IMR-90 (cell line): ENCODE results near the gene PDE4A. TPM values are rescaled to one million over a fixed set of nuclear protein-coding genes. Genes with fewer than 3 reads are reported as not detected.
A peak's percentile ranks its signal among the peaks of the same experiment; 100 is the strongest.

ENCODE experiments used
- ATAC-seq: fragments of 200-7000 bp; cut with Tn5 transposase; 2 replicates; pipeline ENCODE4 v1.9.1; 2020; ENCODE audit warnings: low read depth, mild to moderate bottlenecking, moderate library complexity
- BruUV-seq: library from RNA; stranded (reverse); fragments of 400-500 nt; replicated peaks from 2 replicates; lab custom pipeline; 2021; lab: Mats Ljungman, UMichigan
- CTCF ChIA-PET: fragments of 300-600 bp; formaldehyde crosslinking; extraction: SDS; loops from one replicate; lab custom pipeline; 2021; ENCODE audit warnings: antibody characterized with exemption; lab: Yijun Ruan, JAX
- POLR2A ChIA-PET: fragments of 300-600 bp; sonication (Branson Sonifier 250); formaldehyde crosslinking; loops from one replicate; lab custom pipeline; 2022; ENCODE audit warnings: antibody characterized with exemption; ENCODE audit not compliant: unreplicated experiment; lab: Charles Lee
- DNase-seq: peaks from one replicate; pipeline ENCODE4 v3.0.0; 2013
- H2AFZ ChIP-seq: replicated peaks from 2 replicates; pipeline ENCODE3; 2013; ENCODE audit warnings: low read length, mild to moderate bottlenecking; ENCODE audit not compliant: poor library complexity
- H2AK5ac ChIP-seq: 2 replicates; pipeline ENCODE4 v1.6.1; 2013; ENCODE audit warnings: low read depth, low read length, inconsistent platforms
- H2AK9ac ChIP-seq: replicated peaks from 2 replicates; pipeline ENCODE3; 2013; ENCODE audit warnings: mild to moderate bottlenecking, low read depth, low read length, moderate library complexity; ENCODE audit not compliant: poor library complexity
- H2BK120ac ChIP-seq: 2 replicates; pipeline ENCODE4 v1.6.1; 2013; ENCODE audit warnings: low read depth, low read length, inconsistent platforms
- H2BK15ac ChIP-seq: 3 replicates; pipeline ENCODE4 v1.6.1; 2013; ENCODE audit warnings: low read depth, low read length, inconsistent platforms
- H2BK20ac ChIP-seq: 2 replicates; pipeline ENCODE4 v1.6.1; 2013; ENCODE audit warnings: low read depth, mild to moderate bottlenecking, inconsistent platforms, low read length, moderate library complexity
- H2BK5ac ChIP-seq: 2 replicates; pipeline ENCODE4 v1.6.1; 2013; ENCODE audit warnings: mild to moderate bottlenecking, low read depth, low read length, inconsistent platforms; ENCODE audit not compliant: poor library complexity, severe bottlenecking
- H3K14ac ChIP-seq: replicated peaks from 2 replicates; pipeline ENCODE4 v1.6.1; 2013; ENCODE audit warnings: low read depth, low read length, inconsistent platforms
- H3K18ac ChIP-seq: 2 replicates; pipeline ENCODE4 v1.6.1; 2013; ENCODE audit warnings: low read depth, low read length, control low read depth
- H3K23ac ChIP-seq: 2 replicates; pipeline ENCODE4 v1.6.1; 2013; ENCODE audit warnings: low read depth, low read length, inconsistent platforms
- H3K27ac ChIP-seq: 2 replicates; pipeline ENCODE4 v1.5.1; 2013; ENCODE audit warnings: mild to moderate bottlenecking, control low read depth, low read length; ENCODE audit not compliant: insufficient read depth
- H3K27me3 ChIP-seq: 2 replicates; pipeline ENCODE4 v1.6.1; 2013; ENCODE audit warnings: low read length; ENCODE audit not compliant: control insufficient read depth, insufficient read depth
- H3K36me3 ChIP-seq: 2 replicates; pipeline ENCODE4 v1.6.1; 2013; ENCODE audit warnings: low read length, mixed read lengths; ENCODE audit not compliant: control insufficient read depth, insufficient read depth
- H3K4ac ChIP-seq: 2 replicates; pipeline ENCODE4 v1.6.1; 2013; ENCODE audit warnings: low read depth, low read length, inconsistent platforms
- H3K4me1 ChIP-seq: 2 replicates; pipeline ENCODE4 v1.6.1; 2013; ENCODE audit warnings: low read length, mixed read lengths; ENCODE audit not compliant: control insufficient read depth, insufficient read depth
- H3K4me2 ChIP-seq: 2 replicates; pipeline ENCODE4 v1.6.1; 2013; ENCODE audit warnings: low read depth, mild to moderate bottlenecking, control low read depth, low read length, moderate library complexity
- H3K4me3 ChIP-seq: 2 replicates; pipeline ENCODE4 v1.5.1; 2013; ENCODE audit warnings: low read depth, mild to moderate bottlenecking, control low read depth, low read length, moderate library complexity; ENCODE audit not compliant: insufficient read depth
- H3K56ac ChIP-seq: 2 replicates; pipeline ENCODE4 v1.6.1; 2013; ENCODE audit warnings: low read length, inconsistent platforms; ENCODE audit not compliant: insufficient read depth; ENCODE audit errors: extremely low read depth
- H3K79me1 ChIP-seq, 2 experiments: 2 replicates each; pipeline ENCODE4 v1.6.1; 2013; ENCODE audit warnings: low read length in 2 of 2, inconsistent platforms in 1 of 2, low read depth in 1 of 2
- H3K9ac ChIP-seq: 2 replicates; pipeline ENCODE4 v1.6.1; 2013; ENCODE audit warnings: low read depth, low read length, control low read depth
- H3K9me1 ChIP-seq: 2 replicates; pipeline ENCODE4 v1.6.1; 2013; ENCODE audit warnings: low read length, inconsistent platforms; ENCODE audit not compliant: insufficient read depth
- H3K9me3 ChIP-seq: 2 replicates; pipeline ENCODE4 v1.6.1; 2013; ENCODE audit warnings: low read length; ENCODE audit not compliant: control insufficient read depth, insufficient read depth
- H4K20me1 ChIP-seq: 2 replicates; pipeline ENCODE4 v1.6.1; 2013; ENCODE audit warnings: low read length, inconsistent platforms; ENCODE audit not compliant: insufficient read depth
- H4K5ac ChIP-seq: 2 replicates; pipeline ENCODE4 v1.6.1; 2013; ENCODE audit warnings: mild to moderate bottlenecking, low read depth, low read length, control low read depth
- H4K8ac ChIP-seq, 2 experiments: 2 replicates each; pipeline ENCODE4 v1.6.1; 2013; ENCODE audit warnings: low read depth in 2 of 2, low read length in 2 of 2, control low read depth in 1 of 2, inconsistent platforms in 1 of 2
- H4K91ac ChIP-seq: 2 replicates; pipeline ENCODE4 v1.6.1; 2013; ENCODE audit warnings: low read depth, low read length, inconsistent platforms; ENCODE audit not compliant: insufficient read depth
- BHLHE40 ChIP-seq: fragments of 150-350 bp; IDR thresholded peaks from 2 replicates; pipeline ENCODE4 v1.6.1; 2016; ENCODE audit warnings: mild to moderate bottlenecking, low read depth, low read length
- CEBPB ChIP-seq: IDR thresholded peaks from 2 replicates; pipeline ENCODE4 v1.6.1; 2012; ENCODE audit warnings: low read depth, low read length, improper control_type of control experiment
- CHD1 ChIP-seq: IDR thresholded peaks from 2 replicates; pipeline ENCODE4 v1.6.1; 2012; ENCODE audit warnings: low read depth, low read length, improper control_type of control experiment
- CTCF ChIP-seq: conservative IDR thresholded peaks from 2 replicates; pipeline ENCODE4 v1.5.1; 2012; ENCODE audit warnings: mild to moderate bottlenecking, low read depth, low read length, improper control_type of control experiment
- ELK1 ChIP-seq: fragments of 150-350 bp; IDR thresholded peaks from 2 replicates; pipeline ENCODE4 v1.6.1; 2016; ENCODE audit warnings: low read depth, mild to moderate bottlenecking, low read length, moderate library complexity, borderline replicate concordance
- FOS ChIP-seq: fragments of 150-350 bp; IDR thresholded peaks from 2 replicates; pipeline ENCODE4 v1.6.1; 2016; ENCODE audit warnings: low read depth, low read length
- MAZ ChIP-seq: IDR thresholded peaks from 2 replicates; pipeline ENCODE4 v1.6.1; 2012; ENCODE audit warnings: low read depth, mild to moderate bottlenecking, low read length, improper control_type of control experiment, moderate library complexity, borderline replicate concordance
- MXI1 ChIP-seq: IDR thresholded peaks from 2 replicates; pipeline ENCODE4 v1.6.1; 2012; ENCODE audit warnings: low read depth, mild to moderate bottlenecking, low read length, moderate library complexity, borderline replicate concordance
- NFE2L2 ChIP-seq: fragments of 150-350 bp; IDR thresholded peaks from 2 replicates; pipeline ENCODE4 v1.6.1; 2016; ENCODE audit warnings: low read depth, mild to moderate bottlenecking, low read length
- POLR2A ChIP-seq: IDR thresholded peaks from 2 replicates; pipeline ENCODE4 v1.6.1; 2012; ENCODE audit warnings: mild to moderate bottlenecking, low read depth, low read length
- RAD21 ChIP-seq: IDR thresholded peaks from 2 replicates; pipeline ENCODE4 v1.6.1; 2012; ENCODE audit warnings: low read length, improper control_type of control experiment
- RFX5 ChIP-seq: IDR thresholded peaks from 2 replicates; pipeline ENCODE4 v1.8.0; 2012; ENCODE audit warnings: low read depth, mild to moderate bottlenecking, low read length, moderate library complexity
- SMC3 ChIP-seq: fragments of 150-350 bp; IDR thresholded peaks from 2 replicates; pipeline ENCODE4 v1.6.1; 2016; ENCODE audit warnings: low read depth, mild to moderate bottlenecking, antibody characterized with exemption, low read length, moderate library complexity
- USF2 ChIP-seq: fragments of 150-350 bp; IDR thresholded peaks from 2 replicates; pipeline ENCODE4 v1.6.1; 2017; ENCODE audit warnings: mild to moderate bottlenecking, antibody characterized with exemption, low read length, low read depth
- WGBS, 2 experiments: methylation state at CpG; one replicate each; pipeline versions ENCODE4 v1.1.5 to v1.1.7; 2013; ENCODE audit warnings: missing lambda C conversion rate in 2 of 2; ENCODE audit not compliant: insufficient read length in 1 of 2; ENCODE audit errors: extremely low coverage in 2 of 2; 5-methylcytosine and 5-hydroxymethylcytosine counted together
- dilution Hi-C: fragments of 300-500 bp; cut with HindIII; formaldehyde crosslinking; loops from one replicate; pipeline ENCODE4 v1.14.3; 2018; ENCODE audit warnings: low sequenced_read_pairs; ENCODE audit not compliant: unreplicated experiment
- in situ Hi-C: fragments of 300-500 bp; cut with MboI; formaldehyde crosslinking; loops from 3 replicates; pipeline ENCODE4 v1.14.3; 2019; ENCODE audit warnings: low sequenced_read_pairs, inconsistent platforms, mixed read lengths
- intact Hi-C: fragments of 100-400 bp; cut with micrococcal nuclease; formaldehyde crosslinking; loops from 2 replicates; pipeline ENCODE4 v1.10.0; 2022
- polyA plus RNA-seq, 3 experiments: library from polyadenylated mRNA; depleted of rRNA; stranded (reverse); fragments of >200 nt; gene quantifications; 2 replicates each; pipeline ENCODE4 v1.2.3, GENCODE V29; 2012; ENCODE audit warnings: low replicate concordance in 1 of 3
- total RNA-seq: library from RNA; depleted of rRNA; stranded (reverse); fragments of >200 nt; gene quantifications from 2 replicates; pipeline ENCODE4 v1.2.3, GENCODE V29; 2012

The PDE4A gene
- total and polyA plus RNA-seq, 2 of the 4 experiments (the other 2 are of a cell fraction): 1.8 to 7.0 TPM

GRCh38 chr19:10419646-10420443, 493 bp upstream of the PDE4A start:
- POLR2A ChIA-PET: no interaction called here
- peak overlapping the region; percentile 85 for H2AFZ ChIP-seq
- no peaks in the 10 kb centered on the region for H3K9me3 ChIP-seq
- DNase-seq: peak; percentile 61
- no peak overlapping the region for H3K18ac ChIP-seq
- peak overlapping the region; percentile 70 for H3K4me2 ChIP-seq
- H4K91ac ChIP-seq: no peak overlapping the region
- no peak overlapping the region for H3K56ac ChIP-seq
- H2BK20ac ChIP-seq: no peak overlapping the region
- H2AK9ac ChIP-seq: peak overlapping the region; percentile 87
- peak overlapping the region; percentile 39 for H3K4me3 ChIP-seq
- in situ Hi-C loops (no loop called here), intact Hi-C loops (no loop called here), dilution Hi-C loops (no loop called here)
- H3K9me1 ChIP-seq: no peaks in the 10 kb centered on the region
- H2BK15ac ChIP-seq: no peak overlapping the region
- peak overlapping the region; percentile 60; the same call in 1 of the 2 replicates for H2AK5ac ChIP-seq
- ATAC-seq: no peak
- H2BK120ac ChIP-seq: no peak overlapping the region
- no peak overlapping the region for H3K14ac ChIP-seq
- H3K79me1 ChIP-seq: no peaks in the 10 kb centered on the region; a peak in 1 of 4 replicates
- 1% methylated on average over 27 of the region's 61 CpGs; no CpG with 5 or more reads in 1 of the 2 experiments for WGBS, 2 experiments
- CTCF ChIA-PET: no interaction called here
- H2BK5ac ChIP-seq: no peak overlapping the region
- no TSS peak for BruUV-seq
- peak overlapping the region; percentile 30 for H3K23ac ChIP-seq
- no peak overlapping the region for H3K27ac ChIP-seq
- peaks cover 45% of the 10 kb centered on the region for H3K27me3 ChIP-seq
- no peak overlapping the region for H3K4ac ChIP-seq
- peaks cover 15% of the 10 kb centered on the region for H3K4me1 ChIP-seq
- H4K20me1 ChIP-seq: peaks cover 31% of the 10 kb centered on the region
- H4K5ac ChIP-seq: no peak overlapping the region
- no peaks in the 10 kb centered on the region for H3K36me3 ChIP-seq
- H4K8ac ChIP-seq: 0 out of 4 replicates have a peak overlapping the region, but pooled peaks of 1 of the 2 experiments have one; percentile 6
- H3K9ac ChIP-seq: no peak overlapping the region
- TF ChIP-seq USF2 (peak; percentile 72; the same call in 1 of the 2 replicates), FOS (no peak), SMC3 (no peak), CEBPB (no peak), RFX5 (no peak), BHLHE40 (no peak; the same call in none of the 2 replicates), CTCF (no peak), ELK1 (no peak), MXI1 (peak; percentile 95), RAD21 (no peak), POLR2A (peak; percentile 23; the same call in 1 of the 2 replicates), CHD1 (no peak), NFE2L2 (no peak), MAZ (peak; percentile 10; the same call in 1 of the 2 replicates)
